Cardiac ventricle fibroblast (primary cell): ENCODE measurements around the gene OSR1. TPM values are rescaled to one million over a fixed set of nuclear protein-coding genes. Genes with fewer than 3 reads are reported as not detected.

Source experiments
- total RNA-seq: library from RNA; depleted of rRNA; stranded (reverse); fragments of >200 nt; gene quantifications from 2 replicates; pipeline ENCODE4 v1.2.3, GENCODE V29; 2015

OSR1 gene
- total RNA-seq, result 70.5 and 75.7 TPM in 2 replicates

DNA sequence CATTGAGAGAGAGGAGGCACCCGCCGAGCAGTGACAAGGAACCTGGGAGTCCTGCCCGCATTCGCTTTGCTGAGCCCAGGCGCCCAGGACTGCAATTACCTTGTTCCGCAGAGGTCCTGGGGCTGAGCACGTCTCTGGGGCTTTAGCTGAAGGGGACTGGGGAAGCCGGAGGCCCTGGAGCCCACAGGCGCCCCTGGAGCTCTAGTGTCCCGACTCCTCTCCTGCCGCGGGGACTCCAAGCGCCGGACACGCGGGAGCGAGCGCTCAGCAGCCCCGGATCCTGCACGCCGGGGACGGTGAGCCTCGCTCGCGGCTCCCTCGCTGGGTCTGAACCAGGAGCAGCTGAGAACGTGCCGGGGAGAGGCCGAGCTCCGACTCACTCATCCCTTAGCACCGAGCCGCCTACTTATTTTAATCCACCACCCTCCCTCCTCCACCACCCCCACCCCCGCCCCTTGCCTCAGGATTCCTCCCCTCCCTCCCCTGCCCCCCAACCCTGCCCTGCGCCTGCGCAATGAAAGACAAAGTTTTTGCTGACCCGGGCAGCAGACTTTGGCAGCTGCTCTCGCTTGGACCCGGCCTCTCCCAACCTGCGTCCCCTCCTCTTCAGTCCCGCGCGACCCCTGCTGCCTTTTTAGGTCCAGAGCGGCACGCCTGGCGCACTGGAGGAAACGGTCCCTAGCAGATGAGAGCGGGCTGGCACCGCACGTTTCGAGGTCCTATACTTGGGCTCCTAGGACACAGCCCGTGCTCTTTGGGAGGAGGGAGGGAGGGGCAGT, at the start of gene OSR1:
TSS of gene OSR1 (minus strand) at position 382 of the 779 bp plus-strand sequence. CDS start 4,818 bp downstream, outside the sequence.

